Stimulated activated CD4-positive, alpha-beta T cell treated with anti-CD3 and anti-CD28 coated beads, Interleukin-1b, Interleukin-23, amount 100 ng/mL, for 1 hour (primary cell): ENCODE data around the gene PIN1.
"Not testable (repeated sequence)": the region's sequence is repeated elsewhere in the genome, so short reads cannot be mapped to it uniquely, and the experiment has no call there.

Experiments
- DNase-seq, 2 donors: peaks; one replicate each; pipeline ENCODE4 v3.0.0-alpha.2; 2020; ENCODE audit warnings: low read depth in 2 of 2

Gene PIN1

GRCh38 chr19:9818734-9819595 lies 16.2 kb upstream of the PIN1 start, which contains the start of gene FBXL12:
Gene FBXL12, minus strand, starts transcription at chr19:9819079. Its CDS starts 266 bp downstream, at chr19:9818813.
- DNase-seq = peak; percentile 100

- no peak for DNase-seq
Observed at GRCh38 chr19:9819596-9819909, 15.6 kb upstream of the PIN1 start.

GRCh38 chr19:9820034-9820433 lies 15.1 kb upstream of the PIN1 start:
- DNase-seq = not testable (repeated sequence)

- DNase-seq = no peak
Observed at GRCh38 chr19:9823816-9824215, 11.3 kb upstream of the PIN1 start.

- DNase-seq = peak; percentile 67 to 74
Observed at GRCh38 chr19:9827289-9828238, 7.6 kb upstream of the PIN1 start, which contains the start of gene UBL5. Gene UBL5, plus strand, starts transcription at chr19:9827918. Its CDS starts 420 bp downstream, at chr19:9828338.

GRCh38 chr19:9828551-9829063 lies 6.5 kb upstream of the PIN1 start:
- no peak for DNase-seq

- no peak for DNase-seq
Observed at GRCh38 chr19:9834307-9834725, 802 bp upstream of the PIN1 start.

- DNase-seq = no peak
Observed at GRCh38 chr19:9835507-9835949, 410 bp downstream of the PIN1 start.

- no peak for DNase-seq
Observed at GRCh38 chr19:9836021-9836420, 903 bp downstream of the PIN1 start.

GRCh38 chr19:9838324-9838723 lies 3.2 kb downstream of the PIN1 start:
- DNase-seq = no peak

GRCh38 chr19:9839415-9839814 lies 4.3 kb downstream of the PIN1 start:
- no peak for DNase-seq

GRCh38 chr19:9842834-9843625 lies 7.9 kb downstream of the PIN1 start:
- DNase-seq = no peak

- not testable (repeated sequence) for DNase-seq
Observed at GRCh38 chr19:9843626-9844273, 8.6 kb downstream of the PIN1 start.

- no peak for DNase-seq
Observed at GRCh38 chr19:9847087-9847671, 12.1 kb downstream of the PIN1 start.

GRCh38 chr19:9848060-9848459 lies 12.9 kb downstream of the PIN1 start:
- DNase-seq = peak in 1 of 2 donors; percentile 28

- no peak for DNase-seq
Observed at GRCh38 chr19:9848762-9849161, 13.6 kb downstream of the PIN1 start.

- no peak for DNase-seq
Observed at GRCh38 chr19:9849791-9850190, 14.7 kb downstream of the PIN1 start.

- DNase-seq = no peak
Observed at GRCh38 chr19:9850235-9850959, 15.3 kb downstream of the PIN1 start.

GRCh38 chr19:9854282-9854846 lies 19.2 kb downstream of the PIN1 start:
- DNase-seq = no peak
